Measurements from ENCODE around the gene TCF25.

The TCF25 gene

DNA sequence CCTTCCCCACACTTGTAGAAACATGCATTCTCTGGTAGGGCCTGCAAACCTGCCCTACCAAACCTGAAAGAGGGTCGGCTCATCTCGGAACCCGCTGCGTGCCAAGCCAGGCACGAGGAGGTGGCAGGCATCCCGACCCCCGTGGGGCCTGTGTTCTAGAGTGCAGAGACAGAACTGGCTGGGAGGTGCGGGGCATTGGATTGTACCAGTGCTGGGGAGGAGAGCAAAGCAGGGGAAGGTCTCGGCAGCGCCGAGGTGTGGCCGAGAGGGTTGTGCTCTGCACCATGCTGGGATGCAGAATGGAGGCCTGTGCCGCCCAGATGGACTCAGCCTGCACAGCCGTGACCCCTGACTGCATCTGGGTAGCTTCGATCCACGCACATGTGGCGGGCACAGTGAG is 27.5 kb downstream of the TCF25 start:
- H3K36me3 ChIP-seq (ENCODE audit: insufficient read depth, low read depth, low read length) = peaks cover 51% of the 10 kb centered on the region
- H3K4me3 ChIP-seq (ENCODE audit: low read length) = no peak overlapping the region
- H3K27me3 ChIP-seq (ENCODE audit: insufficient read depth, low read length) = no peaks in the 10 kb centered on the region
- no peaks in the 10 kb centered on the region for H3K9me3 ChIP-seq (ENCODE audit: insufficient read depth, low read depth, low read length)
- H3K27ac ChIP-seq (ENCODE audit: low read length) = no peak overlapping the region
- no peak overlapping the region for H3K9ac ChIP-seq (ENCODE audit: low read depth, low read length)
- no peaks in the 10 kb centered on the region for H3K4me1 ChIP-seq (ENCODE audit: insufficient read depth, low read length)

DNA sequence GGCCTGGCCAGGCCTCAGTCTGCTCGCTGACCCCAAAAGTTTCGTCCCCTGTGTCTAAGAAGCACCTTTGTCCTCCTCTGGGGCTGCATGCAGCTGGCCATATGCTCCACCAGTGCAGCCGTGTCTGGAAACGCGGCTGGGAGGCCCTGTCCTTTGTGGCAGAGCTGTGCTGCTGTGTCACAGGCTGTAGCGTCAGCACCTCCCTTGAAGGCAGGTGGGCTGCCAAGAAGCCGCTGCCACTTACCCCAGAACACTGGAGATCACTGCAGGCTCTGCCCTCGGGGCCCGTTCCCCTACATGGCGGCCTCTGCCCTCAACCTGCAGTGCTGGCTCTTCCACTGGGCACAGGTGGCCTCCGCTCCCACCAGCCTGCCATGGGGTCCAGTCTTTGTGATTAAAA is 29.6 kb downstream of the TCF25 start:
- Histone ChIP-seq H3K36me3 (ENCODE audit: insufficient read depth, low read depth, low read length) (peaks cover 49% of the 10 kb centered on the region), H3K9me3 (ENCODE audit: insufficient read depth, low read depth, low read length) (peaks cover 7% of the 10 kb centered on the region), H3K9ac (ENCODE audit: low read depth, low read length) (no peak overlapping the region), H3K4me3 (ENCODE audit: low read length) (no peak overlapping the region), H3K4me1 (ENCODE audit: insufficient read depth, low read length) (no peaks in the 10 kb centered on the region), H3K27me3 (ENCODE audit: insufficient read depth, low read length) (no peaks in the 10 kb centered on the region), H3K27ac (ENCODE audit: low read length) (no peak overlapping the region)

DNA sequence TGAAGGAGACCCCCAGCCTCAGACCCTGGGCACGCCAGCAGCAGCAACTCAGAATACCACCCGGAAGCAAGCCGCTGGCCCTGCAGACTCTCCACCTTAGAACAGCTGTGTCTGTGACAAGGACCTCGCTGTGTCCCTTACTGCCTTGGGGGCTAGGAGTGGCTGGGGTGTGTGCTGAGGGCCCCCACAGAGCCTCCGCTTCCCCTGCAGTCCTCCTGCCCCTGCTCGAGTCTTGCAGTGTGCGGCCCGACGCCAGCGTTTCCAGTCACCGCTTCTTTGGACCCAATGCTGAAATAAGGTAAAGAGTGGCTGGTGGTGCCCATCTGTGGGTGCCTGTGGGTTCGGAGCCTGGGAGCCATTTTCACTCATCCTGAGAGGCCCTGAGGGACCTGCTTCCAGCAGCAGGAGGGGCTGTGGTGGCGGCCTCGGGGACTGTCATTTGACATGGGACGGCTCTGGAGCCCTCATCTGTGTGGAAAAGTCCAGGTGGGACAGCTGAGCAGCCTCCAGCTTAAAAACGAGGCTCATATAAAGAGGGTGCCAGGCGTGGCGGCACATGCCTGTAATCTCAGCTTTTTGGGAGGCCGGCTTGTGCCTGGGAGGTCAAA is 30.6 kb downstream of the TCF25 start:
- H3K27me3 ChIP-seq (ENCODE audit: insufficient read depth, low read length) = no peaks in the 10 kb centered on the region
- H3K9me3 ChIP-seq (ENCODE audit: insufficient read depth, low read depth, low read length) = peaks cover 11% of the 10 kb centered on the region
- no peak overlapping the region for H3K27ac ChIP-seq (ENCODE audit: low read length)
- H3K9ac ChIP-seq (ENCODE audit: low read depth, low read length) = no peak overlapping the region
- no peak overlapping the region for H3K4me3 ChIP-seq (ENCODE audit: low read length)
- H3K4me1 ChIP-seq (ENCODE audit: insufficient read depth, low read length) = no peaks in the 10 kb centered on the region
- H3K36me3 ChIP-seq (ENCODE audit: insufficient read depth, low read depth, low read length) = peaks cover 46% of the 10 kb centered on the region

DNA sequence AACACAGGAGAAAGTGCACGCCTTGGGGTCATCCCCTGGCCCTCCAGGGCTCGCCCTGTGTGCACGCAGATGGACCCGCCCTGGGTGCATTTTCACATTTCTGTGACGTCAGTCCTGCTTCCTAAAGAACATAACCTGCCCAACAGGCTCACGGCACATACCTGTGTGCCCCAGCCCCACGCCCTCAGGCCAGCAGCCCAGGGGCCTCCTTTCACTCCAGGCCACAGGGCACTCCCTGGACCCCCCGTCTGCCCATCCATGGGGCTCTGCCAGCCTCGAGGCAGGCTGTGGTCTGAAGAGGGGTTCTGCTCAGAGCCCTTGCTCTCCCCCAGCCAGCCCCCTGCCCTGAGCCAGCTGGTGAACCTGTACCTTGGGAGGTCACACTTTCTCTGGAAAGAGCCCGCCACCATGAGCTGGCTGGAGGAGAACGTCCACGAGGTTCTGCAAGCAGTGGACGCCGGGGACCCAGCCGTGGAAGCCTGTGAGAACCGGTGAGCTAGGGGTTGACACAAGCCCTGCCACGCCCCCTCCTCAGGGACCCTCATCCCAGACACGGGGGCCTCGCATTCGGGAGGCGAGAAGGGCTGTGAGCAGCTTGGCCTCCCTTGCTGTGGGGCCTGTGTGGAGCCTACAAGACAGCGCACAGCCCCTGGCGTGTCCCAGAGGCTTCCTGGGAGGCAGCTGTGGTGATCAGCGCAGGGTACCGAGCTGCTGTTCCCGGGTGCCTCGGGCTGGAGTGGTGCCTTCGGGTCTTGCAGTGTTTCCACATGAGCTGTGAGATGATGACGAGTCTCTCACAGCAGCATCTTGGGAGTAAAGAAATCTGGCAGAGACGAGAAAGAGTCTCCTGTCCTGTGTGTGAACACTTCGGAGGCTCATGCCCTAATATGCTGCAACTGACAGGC is 31.5 kb downstream of the TCF25 start:
- H3K9ac ChIP-seq (ENCODE audit: low read depth, low read length) = no peak overlapping the region
- peaks cover 39% of the 10 kb centered on the region for H3K36me3 ChIP-seq (ENCODE audit: insufficient read depth, low read depth, low read length)
- no peak overlapping the region for H3K27ac ChIP-seq (ENCODE audit: low read length)
- no peaks in the 10 kb centered on the region for H3K4me1 ChIP-seq (ENCODE audit: insufficient read depth, low read length)
- H3K27me3 ChIP-seq (ENCODE audit: insufficient read depth, low read length) = no peaks in the 10 kb centered on the region
- peaks cover 11% of the 10 kb centered on the region for H3K9me3 ChIP-seq (ENCODE audit: insufficient read depth, low read depth, low read length)
- H3K4me3 ChIP-seq (ENCODE audit: low read length) = no peak overlapping the region

DNA sequence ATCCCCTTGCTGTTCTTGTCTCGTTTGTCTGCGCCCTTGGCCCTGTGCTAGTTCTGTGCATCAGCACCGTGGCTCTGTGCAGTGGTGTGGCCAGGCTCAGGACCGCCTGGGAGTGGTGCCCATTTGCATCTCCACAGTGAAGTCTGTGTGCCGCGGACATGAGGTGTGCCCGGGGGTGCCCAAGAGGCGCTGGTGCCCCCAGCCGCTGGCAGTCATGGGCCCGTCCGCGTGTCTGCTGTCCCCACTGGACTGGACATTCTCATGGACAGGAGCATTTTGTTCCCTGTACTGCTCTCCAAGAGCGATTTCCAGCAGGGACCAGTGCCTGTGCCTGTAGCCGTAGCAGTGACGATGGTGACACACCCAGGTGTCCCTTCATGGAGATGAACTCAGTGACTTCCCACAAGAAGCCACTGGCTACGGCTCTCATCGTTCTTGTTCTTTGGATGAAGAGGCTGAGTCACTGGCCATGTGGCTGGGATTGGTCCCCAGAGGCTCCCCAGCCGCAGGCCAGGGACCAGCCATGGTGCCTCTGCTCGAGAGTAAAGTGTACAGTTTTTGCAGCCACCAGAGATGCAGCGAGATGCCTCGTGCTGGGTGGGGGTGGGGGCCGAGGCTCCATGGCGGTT is 32.2 kb downstream of the TCF25 start:
- H3K27ac ChIP-seq (ENCODE audit: low read length) = no peak overlapping the region
- no peak overlapping the region for H3K9ac ChIP-seq (ENCODE audit: low read depth, low read length)
- no peak overlapping the region for H3K4me3 ChIP-seq (ENCODE audit: low read length)
- peaks cover 11% of the 10 kb centered on the region for H3K9me3 ChIP-seq (ENCODE audit: insufficient read depth, low read depth, low read length)
- H3K36me3 ChIP-seq (ENCODE audit: insufficient read depth, low read depth, low read length) = peaks cover 35% of the 10 kb centered on the region
- H3K27me3 ChIP-seq (ENCODE audit: insufficient read depth, low read length) = no peaks in the 10 kb centered on the region
- H3K4me1 ChIP-seq (ENCODE audit: insufficient read depth, low read length) = no peaks in the 10 kb centered on the region

DNA sequence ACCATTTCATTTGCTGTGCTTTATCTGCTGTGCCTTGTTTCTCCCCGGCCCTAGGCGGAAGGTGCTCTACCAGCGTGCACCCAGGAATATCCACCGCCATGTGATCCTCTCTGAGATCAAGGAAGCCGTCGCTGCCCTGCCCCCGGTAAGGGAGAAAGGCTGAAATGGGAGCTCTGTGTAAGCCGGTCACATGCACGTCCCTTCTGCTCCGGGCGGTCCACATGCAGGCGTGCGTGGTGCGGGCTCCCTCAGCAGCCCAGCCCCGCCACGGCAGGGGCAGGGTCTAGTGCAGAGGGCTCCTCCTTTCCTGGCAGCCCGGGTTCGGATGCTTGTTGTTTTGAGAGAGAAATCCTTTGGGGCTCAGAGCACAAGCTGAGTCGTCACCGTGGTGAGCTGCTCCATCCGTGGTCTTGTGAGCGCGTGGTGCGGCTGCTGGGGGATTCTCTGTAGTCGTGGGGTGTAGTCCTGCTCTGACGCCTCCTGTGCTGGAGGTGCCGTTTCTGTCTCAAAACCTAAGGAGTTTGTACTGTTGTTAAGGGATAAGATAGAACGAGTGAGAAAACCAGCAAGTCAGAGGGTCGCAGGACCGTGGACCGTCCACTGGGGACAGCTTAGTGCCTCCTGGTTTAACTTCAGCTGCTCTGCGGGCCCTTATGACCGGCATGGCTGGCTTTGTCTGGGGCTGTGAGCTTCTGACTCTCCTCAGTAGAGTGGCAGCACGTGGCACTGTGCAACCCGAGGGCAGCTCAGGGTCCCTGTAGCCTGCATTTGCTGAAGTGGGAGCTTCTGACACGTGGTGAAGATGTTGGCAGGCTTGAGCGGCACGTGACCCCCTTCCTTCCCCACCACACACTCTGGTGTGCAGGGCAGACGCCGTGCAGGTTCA is 33.0 kb downstream of the TCF25 start:
- no peaks in the 10 kb centered on the region for H3K4me1 ChIP-seq (ENCODE audit: insufficient read depth, low read length)
- no peaks in the 10 kb centered on the region for H3K27me3 ChIP-seq (ENCODE audit: insufficient read depth, low read length)
- peaks cover 11% of the 10 kb centered on the region for H3K9me3 ChIP-seq (ENCODE audit: insufficient read depth, low read depth, low read length)
- no peak overlapping the region for H3K9ac ChIP-seq (ENCODE audit: low read depth, low read length)
- peaks cover 37% of the 10 kb centered on the region for H3K36me3 ChIP-seq (ENCODE audit: insufficient read depth, low read depth, low read length)
- no peak overlapping the region for H3K4me3 ChIP-seq (ENCODE audit: low read length)
- H3K27ac ChIP-seq (ENCODE audit: low read length) = no peak overlapping the region

DNA sequence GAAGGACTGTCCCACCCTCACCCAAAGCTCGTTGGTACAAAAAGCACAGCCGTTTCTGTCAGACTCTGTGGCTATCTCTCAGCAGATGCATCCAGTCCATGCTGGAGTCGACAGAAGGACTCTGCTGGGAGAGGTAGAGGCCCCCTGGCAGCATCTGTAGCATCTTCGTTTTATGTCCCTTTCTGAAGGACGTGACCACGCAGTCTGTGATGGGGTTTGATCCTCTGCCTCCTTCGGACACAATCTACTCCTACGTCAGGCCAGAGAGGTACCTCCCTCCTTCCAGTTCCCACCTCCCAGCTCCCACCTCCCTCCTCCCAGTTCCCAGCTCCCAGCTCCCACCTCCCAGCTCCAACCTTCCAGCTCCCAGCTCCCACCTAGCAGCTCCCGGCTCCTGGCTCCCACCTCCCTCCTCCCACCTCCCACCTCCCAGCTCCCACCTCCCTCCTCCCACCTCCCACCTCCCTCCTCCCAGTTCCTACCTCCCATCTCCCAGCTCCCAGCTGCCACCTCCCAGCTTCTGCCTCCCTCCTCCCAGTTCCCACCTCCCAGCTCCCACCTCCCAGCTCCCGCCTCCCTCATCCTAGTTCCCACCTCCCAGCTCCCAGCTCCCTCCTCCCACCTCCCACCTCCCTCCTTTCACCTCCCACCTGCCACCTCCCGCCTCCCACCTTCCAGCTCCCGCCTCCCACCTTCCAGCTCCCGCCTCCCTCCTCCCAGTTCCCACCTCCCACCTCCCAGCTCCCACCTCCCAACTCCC is 33.8 kb downstream of the TCF25 start:
- Histone ChIP-seq H3K27ac (ENCODE audit: low read length) (no peak overlapping the region), H3K4me1 (ENCODE audit: insufficient read depth, low read length) (no peaks in the 10 kb centered on the region), H3K36me3 (ENCODE audit: insufficient read depth, low read depth, low read length) (peaks cover 40% of the 10 kb centered on the region)

DNA sequence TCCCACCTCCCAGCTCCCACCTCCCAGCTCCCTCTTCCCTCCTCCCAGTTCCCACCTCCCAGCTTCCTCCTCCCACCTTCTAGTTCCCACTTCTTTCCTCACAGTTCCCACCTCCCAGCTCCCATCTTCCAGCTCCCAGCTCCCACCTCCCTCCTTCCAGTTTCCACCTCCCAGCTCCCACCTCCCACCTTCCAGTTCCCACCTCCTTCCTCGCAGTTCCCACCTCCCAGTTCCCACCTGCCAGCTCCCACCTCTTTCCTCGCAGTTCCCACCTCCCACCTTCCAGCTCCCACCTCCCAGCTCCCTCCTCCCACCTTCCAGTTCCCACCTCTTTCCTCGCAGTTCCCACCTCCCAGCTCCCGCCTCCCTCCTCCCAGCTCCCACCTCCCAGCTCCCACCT is 34.8 kb downstream of the TCF25 start:
- H3K4me1 ChIP-seq (ENCODE audit: insufficient read depth, low read length) = no peaks in the 10 kb centered on the region
- H3K4me3 ChIP-seq (ENCODE audit: low read length) = no peak overlapping the region
- H3K36me3 ChIP-seq (ENCODE audit: insufficient read depth, low read depth, low read length) = peaks cover 40% of the 10 kb centered on the region

More for the DNA sequence above, 33.8 kb downstream of the TCF25 start:
- H3K9ac ChIP-seq (ENCODE audit: low read depth, low read length) = no peak overlapping the region
- peaks cover 11% of the 10 kb centered on the region for H3K9me3 ChIP-seq (ENCODE audit: insufficient read depth, low read depth, low read length)
- no peak overlapping the region for H3K4me3 ChIP-seq (ENCODE audit: low read length)
- H3K27me3 ChIP-seq (ENCODE audit: insufficient read depth, low read length) = no peaks in the 10 kb centered on the region

DNA sequence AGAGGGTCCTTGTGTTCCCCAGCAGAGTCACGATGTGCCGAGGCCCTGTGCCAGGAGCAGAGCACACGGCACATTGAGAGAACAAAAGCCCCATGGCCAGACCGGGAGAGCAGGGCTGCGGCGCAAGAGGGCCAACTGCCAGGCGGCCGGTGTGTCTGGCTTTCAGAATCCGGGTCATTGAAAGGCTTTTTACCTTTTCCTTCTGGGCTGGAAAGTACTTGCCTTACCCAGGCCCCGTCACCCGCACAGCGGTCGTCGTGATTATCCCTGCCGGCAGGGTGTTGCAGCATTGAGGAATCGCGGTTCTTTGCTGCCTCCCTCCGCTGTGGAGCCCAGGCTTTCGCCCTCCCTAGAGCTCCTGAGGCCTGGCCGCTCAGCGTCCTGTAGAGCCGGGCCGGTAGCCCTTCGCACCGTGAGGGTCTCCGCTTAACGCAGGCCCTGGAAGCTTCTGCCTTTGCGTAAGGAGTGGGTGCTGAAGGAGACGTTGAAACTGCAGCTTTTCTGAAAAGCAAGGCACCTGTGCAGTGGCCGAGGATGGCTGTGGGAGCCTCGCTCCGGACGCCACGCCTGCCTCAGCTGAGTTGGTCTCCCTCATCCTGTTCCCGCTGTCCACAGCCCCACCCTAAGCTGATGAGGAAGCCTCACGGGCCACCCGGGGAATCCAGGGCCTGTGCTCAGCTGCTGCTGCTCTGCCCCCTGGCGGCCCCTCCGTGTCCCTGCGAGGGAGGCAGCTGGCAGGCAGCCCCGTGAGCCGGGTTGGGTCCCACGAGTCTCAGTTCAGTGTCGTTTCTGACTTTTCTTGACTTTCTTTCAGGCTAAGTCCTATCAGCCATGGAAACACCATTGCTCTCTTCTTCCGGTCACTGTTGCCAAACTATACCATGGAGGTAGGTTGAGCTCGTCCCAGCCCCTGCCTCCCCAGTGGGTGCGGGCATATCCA is 36.7 kb downstream of the TCF25 start:
- Histone ChIP-seq H3K36me3 (ENCODE audit: insufficient read depth, low read depth, low read length) (peaks cover 40% of the 10 kb centered on the region), H3K9ac (ENCODE audit: low read depth, low read length) (no peak overlapping the region), H3K27ac (ENCODE audit: low read length) (no peak overlapping the region), H3K4me1 (ENCODE audit: insufficient read depth, low read length) (no peaks in the 10 kb centered on the region), H3K4me3 (ENCODE audit: low read length) (no peak overlapping the region), H3K27me3 (ENCODE audit: insufficient read depth, low read length) (no peaks in the 10 kb centered on the region), H3K9me3 (ENCODE audit: insufficient read depth, low read depth, low read length) (peaks cover 11% of the 10 kb centered on the region)

More for the DNA sequence above, 34.8 kb downstream of the TCF25 start:
- H3K9me3 ChIP-seq (ENCODE audit: insufficient read depth, low read depth, low read length) = peaks cover 11% of the 10 kb centered on the region
- H3K27me3 ChIP-seq (ENCODE audit: insufficient read depth, low read length) = no peaks in the 10 kb centered on the region
- H3K27ac ChIP-seq (ENCODE audit: low read length) = no peak overlapping the region
- H3K9ac ChIP-seq (ENCODE audit: low read depth, low read length) = no peak overlapping the region

DNA sequence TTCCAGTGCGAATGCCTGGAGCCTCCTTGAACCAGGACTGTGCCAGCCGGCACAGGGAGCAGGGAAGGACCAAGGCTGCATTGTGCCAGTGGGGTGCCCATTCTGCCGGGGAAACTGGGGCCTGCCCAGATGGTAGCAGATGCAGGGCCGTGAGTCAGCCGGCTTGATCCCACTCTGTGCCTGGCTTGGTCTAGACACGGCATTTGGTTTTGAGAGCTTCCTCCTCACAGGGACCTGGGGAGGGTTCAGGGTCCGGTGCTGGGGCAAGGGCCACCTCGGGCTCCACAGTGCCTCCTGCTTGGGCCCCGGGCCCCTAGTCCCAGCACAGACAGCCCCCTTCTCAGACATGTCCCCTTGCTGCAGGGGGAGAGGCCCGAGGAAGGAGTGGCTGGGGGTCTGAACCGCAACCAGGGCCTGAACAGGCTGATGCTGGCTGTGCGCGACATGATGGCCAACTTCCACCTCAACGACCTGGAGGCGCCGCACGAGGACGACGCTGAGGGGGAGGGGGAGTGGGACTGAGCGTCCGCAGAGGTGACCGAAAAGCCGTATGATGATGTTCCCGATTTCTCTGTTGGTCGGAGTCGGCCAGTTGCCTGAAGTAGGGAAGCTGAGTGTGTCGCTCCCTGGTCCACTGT is 37.4 kb downstream of the TCF25 start:
- Histone ChIP-seq H3K4me3 (ENCODE audit: low read length) (no peak overlapping the region), H3K9me3 (ENCODE audit: insufficient read depth, low read depth, low read length) (peaks cover 11% of the 10 kb centered on the region), H3K27ac (ENCODE audit: low read length) (no peak overlapping the region), H3K4me1 (ENCODE audit: insufficient read depth, low read length) (no peaks in the 10 kb centered on the region), H3K36me3 (ENCODE audit: insufficient read depth, low read depth, low read length) (peaks cover 34% of the 10 kb centered on the region), H3K9ac (ENCODE audit: low read depth, low read length) (no peak overlapping the region), H3K27me3 (ENCODE audit: insufficient read depth, low read length) (no peaks in the 10 kb centered on the region)

All from iPS-20b (cell line).